Duodenal mucosa (tissue), 2 donors: Measurements from ENCODE around the gene VAV2.

ENCODE experiments used
- H3K27ac ChIP-seq: one replicate; pipeline ENCODE4 v1.7.0; 2013; ENCODE audit warnings: low read depth, low read length
- H3K27me3 ChIP-seq, 2 donors: one replicate each; pipeline ENCODE4 v1.7.0; 2013; ENCODE audit warnings: low read length in 2 of 2, control low read depth in 1 of 2; ENCODE audit not compliant: insufficient read depth in 2 of 2, control insufficient read depth in 1 of 2
- H3K36me3 ChIP-seq, 2 donors: one replicate each; pipeline ENCODE4 v1.7.0; 2013; ENCODE audit warnings: low read length in 2 of 2, control low read depth in 1 of 2; ENCODE audit not compliant: insufficient read depth in 2 of 2, control insufficient read depth in 1 of 2
- H3K4me1 ChIP-seq, 2 donors: one replicate each; pipeline ENCODE4 v1.7.0; 2013; ENCODE audit warnings: low read length in 2 of 2, control low read depth in 1 of 2; ENCODE audit not compliant: insufficient read depth in 2 of 2, control insufficient read depth in 1 of 2
- H3K4me3 ChIP-seq, 2 donors: one replicate each; pipeline ENCODE4 v1.7.0; 2013; ENCODE audit warnings: low read length in 2 of 2, low read depth in 1 of 2
- H3K9ac ChIP-seq, 2 donors: one replicate each; pipeline ENCODE4 v1.7.0; 2013; ENCODE audit warnings: low read length in 2 of 2, low read depth in 1 of 2
- H3K9me3 ChIP-seq, 2 donors: one replicate each; pipeline ENCODE4 v1.7.0; 2013; ENCODE audit warnings: low read length in 2 of 2, control low read depth in 1 of 2; ENCODE audit not compliant: control insufficient read depth in 1 of 2

The VAV2 gene

DNA sequence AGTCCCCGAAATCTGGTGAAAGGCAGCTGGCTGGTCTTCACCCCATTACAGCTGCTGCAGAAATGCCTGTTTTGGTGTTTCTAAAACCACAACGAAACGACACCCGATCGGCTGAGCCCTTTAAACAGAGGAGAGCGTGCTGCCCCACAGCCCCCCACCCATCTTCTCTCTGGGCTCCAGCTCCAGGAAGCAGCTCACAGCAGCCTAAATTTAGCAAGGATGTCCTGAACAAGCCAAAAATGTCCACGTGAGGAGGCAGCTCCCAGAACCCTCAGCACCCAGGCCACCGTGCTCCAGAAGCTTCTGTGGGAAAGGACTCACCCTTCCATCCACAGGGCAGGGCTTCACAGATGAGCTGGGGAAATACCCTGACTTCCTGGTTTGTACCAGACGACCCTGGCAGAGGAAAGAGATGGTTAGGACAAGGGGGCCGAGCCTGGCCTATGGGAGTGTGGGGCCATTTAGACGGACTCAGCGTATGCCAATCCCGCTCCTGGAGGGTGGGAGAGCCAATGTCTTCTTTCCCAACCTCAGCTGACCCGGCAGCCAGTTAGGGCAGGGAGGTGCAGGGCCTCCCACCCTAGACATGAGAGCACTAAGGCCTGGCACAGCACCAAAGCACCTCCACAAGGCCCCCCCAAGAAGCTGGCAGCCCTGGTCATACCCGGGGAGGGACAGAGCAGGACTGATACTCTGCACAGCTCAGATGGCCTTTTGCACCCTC lies 214.9 kb downstream of the VAV2 start:
- no peaks in the 10 kb centered on the region for H3K4me1 ChIP-seq
- H3K9ac ChIP-seq, result no peak overlapping the region
- H3K27ac ChIP-seq, result no peak overlapping the region
- H3K4me3 ChIP-seq, result no peak overlapping the region
- peaks cover 49 to 76% of the 10 kb centered on the region in 2 donors for H3K36me3 ChIP-seq
- H3K27me3 ChIP-seq, result no peaks in the 10 kb centered on the region
- H3K9me3 ChIP-seq, result peaks cover 0 to 13% of the 10 kb centered on the region in 2 donors

GRCh38 chr9:133775951-133776905 lies 215.9 kb downstream of the VAV2 start:
- peaks cover 46 to 81% of the 10 kb centered on the region in 2 donors for H3K36me3 ChIP-seq

DNA sequence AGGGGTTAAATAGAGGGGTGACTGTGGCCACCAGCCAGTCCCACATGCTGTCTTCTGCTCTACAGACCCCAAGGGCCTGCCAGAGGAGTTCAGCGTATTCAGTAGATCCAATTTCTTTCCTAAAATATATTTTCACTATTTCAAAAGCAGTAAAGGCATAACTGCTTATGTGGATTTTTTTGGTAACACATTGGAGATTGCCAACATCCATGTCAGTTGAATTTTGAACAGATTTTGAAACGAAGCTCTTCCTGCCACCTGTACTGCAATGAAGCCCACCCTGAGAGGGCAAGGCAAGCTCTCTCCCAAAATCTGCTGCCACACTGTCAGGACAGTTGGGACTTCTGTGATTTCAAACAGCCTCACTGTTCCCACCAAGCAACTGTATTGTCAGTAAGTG lies 216.8 kb downstream of the VAV2 start:
- Histone ChIP-seq H3K9ac (no peak overlapping the region), H3K9me3 (peaks cover 0 to 13% of the 10 kb centered on the region in 2 donors), H3K4me1 (no peaks in the 10 kb centered on the region), H3K27me3 (no peaks in the 10 kb centered on the region), H3K36me3 (peaks cover 46 to 78% of the 10 kb centered on the region in 2 donors), H3K4me3 (no peak overlapping the region), H3K27ac (no peak overlapping the region)

More at GRCh38 chr9:133775951-133776905, 215.9 kb downstream of the VAV2 start:
- no peaks in the 10 kb centered on the region for H3K27me3 ChIP-seq
- H3K27ac ChIP-seq, result no peak overlapping the region
- no peak overlapping the region for H3K4me3 ChIP-seq
- no peaks in the 10 kb centered on the region for H3K4me1 ChIP-seq
- H3K9ac ChIP-seq, result no peak overlapping the region
- peaks cover 0 to 13% of the 10 kb centered on the region in 2 donors for H3K9me3 ChIP-seq

GRCh38 chr9:133774799-133775198 lies 217.3 kb downstream of the VAV2 start:
- Histone ChIP-seq H3K9ac (no peak overlapping the region), H3K4me3 (no peak overlapping the region), H3K36me3 (peaks cover 43 to 78% of the 10 kb centered on the region in 2 donors)

GRCh38 chr9:133773889-133774655 lies 218.1 kb downstream of the VAV2 start:
- Histone ChIP-seq H3K36me3 (peaks cover 42 to 77% of the 10 kb centered on the region in 2 donors), H3K4me3 (no peak overlapping the region), H3K27ac (no peak overlapping the region), H3K4me1 (no peaks in the 10 kb centered on the region), H3K27me3 (no peaks in the 10 kb centered on the region), H3K9ac (no peak overlapping the region), H3K9me3 (peaks cover 0 to 13% of the 10 kb centered on the region in 2 donors)

More at GRCh38 chr9:133774799-133775198, 217.3 kb downstream of the VAV2 start:
- Histone ChIP-seq H3K4me1 (no peaks in the 10 kb centered on the region), H3K27me3 (no peaks in the 10 kb centered on the region), H3K9me3 (peaks cover 0 to 13% of the 10 kb centered on the region in 2 donors), H3K27ac (no peak overlapping the region)

DNA sequence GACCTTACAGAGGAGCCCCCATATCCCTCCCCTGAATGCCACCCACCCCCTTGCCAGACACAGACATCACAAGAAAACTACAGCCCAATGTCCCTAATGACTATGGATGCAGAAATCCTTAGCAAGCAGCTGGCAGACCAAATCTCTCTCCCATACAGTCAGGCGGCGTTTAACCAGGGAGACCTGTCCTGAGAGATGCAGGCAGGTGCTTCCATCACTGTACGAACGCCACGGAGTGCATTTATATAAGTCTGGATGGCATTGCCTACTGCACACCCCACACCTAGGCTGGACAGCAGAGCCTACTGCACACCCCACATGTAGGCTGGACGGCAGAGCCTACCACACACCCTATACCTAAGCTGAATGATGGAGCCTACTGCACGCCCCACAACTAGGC lies 219.5 kb downstream of the VAV2 start:
- no peak overlapping the region for H3K9ac ChIP-seq
- peaks cover 3 to 19% of the 10 kb centered on the region in 2 donors for H3K9me3 ChIP-seq
- H3K27ac ChIP-seq, result no peak overlapping the region
- no peak overlapping the region for H3K4me3 ChIP-seq
- no peaks in the 10 kb centered on the region for H3K27me3 ChIP-seq
- H3K36me3 ChIP-seq, result peaks cover 52 to 79% of the 10 kb centered on the region in 2 donors
- H3K4me1 ChIP-seq, result no peaks in the 10 kb centered on the region

DNA sequence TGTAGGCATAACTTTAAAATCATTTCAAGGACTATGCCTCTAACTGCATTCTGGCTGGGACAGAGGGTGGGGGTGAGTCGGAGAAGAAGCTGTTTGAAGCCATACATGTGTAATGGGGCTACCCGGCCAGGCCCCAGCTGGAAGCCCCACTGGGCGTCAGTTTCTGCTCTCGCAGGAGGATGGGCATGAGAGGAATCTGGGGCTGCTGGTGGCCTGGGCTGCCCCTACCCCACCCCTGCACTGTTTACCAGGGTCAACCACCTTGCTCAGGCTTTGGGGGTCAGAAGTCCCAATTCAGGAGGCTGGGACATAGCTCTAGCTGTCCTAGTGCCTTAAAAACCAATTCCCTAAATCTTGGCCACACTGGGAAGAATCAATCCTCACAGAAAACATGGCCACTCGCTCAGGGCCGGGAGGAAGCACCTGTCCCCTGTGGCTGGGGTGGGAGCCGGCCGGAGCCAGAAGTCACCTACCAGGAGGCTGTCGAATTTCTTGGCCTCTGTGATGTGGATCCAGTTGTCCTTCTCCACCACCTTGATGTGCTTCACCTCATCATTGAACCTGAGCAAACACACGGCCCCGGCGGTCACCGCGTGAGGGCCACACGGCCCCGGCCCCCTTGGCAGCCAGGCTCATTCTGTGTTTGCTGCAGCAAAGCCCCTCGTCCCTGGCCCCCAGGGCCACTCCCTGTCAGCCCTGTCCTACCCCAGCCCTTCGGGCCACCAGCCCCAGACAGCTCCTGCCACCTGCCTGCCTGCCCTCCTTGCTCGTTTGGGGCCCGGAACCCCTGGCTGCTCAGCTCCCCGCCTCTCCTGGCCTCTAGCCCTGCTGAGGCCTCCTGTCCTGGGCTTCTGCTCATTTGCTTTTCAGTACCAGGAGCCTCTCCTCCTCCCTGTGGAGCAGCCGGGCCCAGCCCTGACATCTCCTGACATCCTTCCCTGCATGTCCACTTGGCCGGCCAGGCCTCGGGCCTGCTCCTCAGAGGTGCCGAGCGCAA lies 220.3 kb downstream of the VAV2 start:
- Histone ChIP-seq H3K36me3 (peaks cover 53 to 76% of the 10 kb centered on the region in 2 donors), H3K9ac (no peak overlapping the region), H3K9me3 (peaks cover 8 to 27% of the 10 kb centered on the region in 2 donors), H3K27me3 (no peaks in the 10 kb centered on the region), H3K4me1 (no peaks in the 10 kb centered on the region), H3K4me3 (no peak overlapping the region), H3K27ac (no peak overlapping the region)

- Histone ChIP-seq H3K4me3 (no peak overlapping the region), H3K9ac (no peak overlapping the region), H3K36me3 (peaks cover 47 to 66% of the 10 kb centered on the region in 2 donors), H3K4me1 (no peaks in the 10 kb centered on the region), H3K27ac (no peak overlapping the region), H3K27me3 (no peaks in the 10 kb centered on the region), H3K9me3 (peaks cover 8 to 27% of the 10 kb centered on the region in 2 donors)
Measured at GRCh38 chr9:133770076-133770777, 221.9 kb downstream of the VAV2 start.
